ENCODE results near the gene EEF1AKMT3.
"Not testable (repeated sequence)": the region's sequence is repeated elsewhere in the genome, so short reads cannot be mapped to it uniquely, and the experiment has no call there.

Gene EEF1AKMT3

DNA sequence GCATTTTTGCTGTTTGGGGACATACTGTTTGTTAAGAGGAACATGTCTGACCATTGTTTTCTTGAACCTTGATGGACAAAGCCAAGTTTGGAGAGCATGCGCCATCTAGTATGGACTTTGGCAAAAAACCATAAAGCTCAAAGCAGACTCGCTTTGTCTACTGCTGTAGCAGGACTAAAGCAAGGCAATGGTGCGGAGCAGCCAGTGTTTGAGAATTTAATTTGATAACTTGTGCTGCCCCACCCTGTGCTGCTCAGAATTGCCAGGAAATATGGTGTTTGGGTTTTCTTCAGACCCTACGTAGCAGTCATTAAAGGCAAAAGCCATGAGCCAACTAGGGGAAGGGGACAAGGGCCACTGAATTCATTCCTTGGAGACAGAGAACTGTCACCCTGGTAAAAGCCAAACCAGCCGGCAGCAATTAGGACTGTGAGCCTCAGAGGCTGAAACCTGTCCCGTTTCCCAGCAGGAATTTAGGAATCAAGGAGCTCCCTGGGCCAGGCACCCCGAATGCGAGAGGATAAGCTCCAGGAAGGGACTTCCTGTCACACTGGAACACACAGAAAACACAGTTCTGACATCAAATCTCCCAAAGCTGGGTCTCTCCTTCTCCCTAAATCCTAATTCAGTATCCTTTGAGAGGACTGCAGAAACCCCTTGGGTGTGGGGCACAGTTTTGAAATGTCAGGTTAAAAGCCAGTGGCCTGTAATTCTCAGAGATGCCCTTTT is 45.0 kb downstream of the EEF1AKMT3 start:
- no peak for DNase-seq (ENCODE audit: low read depth, low spot score)

DNA sequence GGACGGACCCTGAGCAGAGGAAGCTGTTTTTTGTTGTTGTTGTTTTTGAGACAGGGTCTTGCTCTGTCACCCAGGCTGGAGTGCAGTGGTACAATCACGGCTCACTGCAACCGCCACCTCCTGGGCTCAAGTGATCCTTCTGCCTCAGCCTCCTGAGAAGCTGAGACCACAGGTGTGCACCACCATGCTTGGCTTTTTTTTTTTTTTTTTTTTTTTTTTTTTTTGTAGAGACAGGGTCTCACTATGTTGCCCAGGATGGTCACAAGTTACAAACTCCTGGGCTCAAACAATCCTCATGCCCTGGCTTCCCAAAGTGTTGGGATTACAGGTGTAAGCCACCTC is 45.5 kb downstream of the EEF1AKMT3 start:
- DNase-seq (ENCODE audit: low read depth, low spot score) = not testable (repeated sequence)

DNA sequence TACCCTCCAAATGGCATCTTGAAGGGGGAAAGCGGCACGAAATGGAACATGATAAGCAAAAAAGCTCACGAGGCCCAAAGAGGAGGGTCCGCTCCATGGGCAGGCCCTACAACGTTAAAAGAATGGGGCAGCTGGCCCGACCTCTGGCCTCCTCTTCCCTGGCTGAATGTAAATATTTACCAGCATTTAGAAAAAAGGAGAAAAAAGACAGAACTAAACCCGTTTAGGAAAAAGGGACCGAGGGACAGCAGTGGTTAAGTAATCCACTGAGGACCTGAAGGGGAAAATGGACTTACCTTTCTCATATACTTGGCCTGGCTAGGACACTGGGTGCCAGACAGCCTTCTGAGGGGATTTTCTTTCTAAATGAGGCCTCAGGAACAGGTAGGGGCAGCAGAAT is 47.7 kb downstream of the EEF1AKMT3 start:
- not testable (repeated sequence) for DNase-seq (ENCODE audit: low read depth, low spot score)

DNA sequence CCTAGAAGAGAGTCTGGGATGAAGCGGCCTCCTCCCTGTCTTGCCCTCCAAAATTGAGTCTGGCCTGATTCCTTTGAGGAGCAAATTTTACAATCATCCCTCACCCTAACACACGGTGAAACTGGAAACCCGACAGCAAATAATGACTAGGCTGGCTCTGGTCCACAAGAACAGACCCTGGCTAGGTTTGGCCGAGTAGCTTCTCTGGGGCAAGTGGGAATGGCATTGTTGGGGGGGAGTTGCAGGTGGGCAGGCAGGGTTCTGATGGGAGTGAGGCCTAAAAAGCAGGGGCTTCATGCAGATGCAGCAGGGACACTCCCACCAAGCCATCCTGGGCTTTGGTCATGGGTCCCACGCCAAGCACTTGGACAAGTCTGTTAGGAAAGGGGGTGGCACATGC is 48.6 kb downstream of the EEF1AKMT3 start:
- DNase-seq (ENCODE audit: low read depth, low spot score) = not testable (repeated sequence)

DNA sequence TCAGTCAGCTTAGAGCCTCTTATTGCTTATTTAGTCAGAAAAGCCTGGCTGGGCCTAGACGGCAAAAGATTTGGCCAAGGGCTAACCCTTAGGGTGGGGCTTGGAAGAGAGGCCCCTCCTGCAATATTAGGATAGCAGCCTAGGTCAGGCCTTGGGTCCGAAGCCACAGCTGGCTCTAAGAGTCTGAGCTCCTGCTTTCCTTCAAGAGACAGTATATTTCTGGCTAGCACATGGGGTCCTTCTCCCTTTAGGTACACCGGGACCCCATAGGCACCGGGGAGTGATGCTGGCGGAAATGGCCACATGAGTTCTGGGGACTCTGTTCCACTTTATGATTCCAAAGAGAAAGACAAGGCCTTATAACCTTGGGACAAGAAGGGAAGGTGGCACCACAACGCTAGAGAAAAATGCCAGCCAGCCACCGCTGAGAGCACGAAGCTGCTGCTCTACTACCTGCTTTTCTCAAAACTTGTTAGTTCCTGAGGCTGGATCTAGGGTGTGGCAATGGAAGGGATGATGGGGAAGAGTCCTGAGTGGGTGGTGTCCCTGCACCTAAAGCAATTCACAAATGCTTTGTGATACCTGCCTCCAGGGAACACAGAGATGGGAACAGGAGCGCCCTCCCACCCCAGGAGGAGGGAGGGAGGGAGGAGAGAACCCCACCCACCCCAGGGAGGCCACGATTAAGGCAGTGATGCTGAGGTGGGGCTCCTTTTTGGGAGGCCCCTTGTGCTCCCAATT is 49.2 kb downstream of the EEF1AKMT3 start:
- DNase-seq (ENCODE audit: low read depth, low spot score) = no peak

DNA sequence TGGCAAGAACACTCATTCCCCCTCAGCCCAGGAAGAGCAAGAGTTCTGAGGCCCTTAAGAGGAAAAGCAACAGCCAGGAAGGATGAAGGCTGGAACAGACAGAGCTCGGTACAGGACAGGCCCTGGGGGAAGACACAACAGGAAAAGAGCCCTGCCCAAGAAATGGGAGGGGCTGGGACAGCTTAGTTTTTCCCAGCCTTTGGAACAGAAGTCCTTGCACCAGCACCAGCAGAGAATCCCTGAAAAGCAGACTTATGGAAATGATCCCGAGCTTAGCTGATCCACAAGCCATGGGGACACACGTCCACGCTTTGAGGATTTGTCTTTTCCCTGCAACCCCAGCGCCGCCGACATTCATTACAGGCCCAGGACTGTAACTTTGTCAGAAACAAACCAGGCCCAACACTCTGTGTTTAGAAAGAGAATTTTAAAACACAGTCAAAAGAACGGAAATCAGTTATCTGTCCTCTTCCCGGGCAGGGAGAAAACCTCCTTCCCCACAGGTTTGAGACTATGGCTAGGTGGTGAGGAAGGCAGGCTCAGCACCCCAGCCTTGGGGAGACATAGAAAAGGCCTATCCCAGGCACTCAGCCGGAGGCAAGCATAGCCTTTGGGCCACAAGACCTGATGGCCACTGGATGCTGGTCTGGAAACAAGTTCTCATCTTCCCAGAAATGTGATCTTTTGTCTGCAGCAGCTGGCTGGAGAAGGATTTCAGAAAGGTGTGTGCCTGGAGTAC is 50.1 kb downstream of the EEF1AKMT3 start:
- no peak for DNase-seq (ENCODE audit: low read depth, low spot score)

DNA sequence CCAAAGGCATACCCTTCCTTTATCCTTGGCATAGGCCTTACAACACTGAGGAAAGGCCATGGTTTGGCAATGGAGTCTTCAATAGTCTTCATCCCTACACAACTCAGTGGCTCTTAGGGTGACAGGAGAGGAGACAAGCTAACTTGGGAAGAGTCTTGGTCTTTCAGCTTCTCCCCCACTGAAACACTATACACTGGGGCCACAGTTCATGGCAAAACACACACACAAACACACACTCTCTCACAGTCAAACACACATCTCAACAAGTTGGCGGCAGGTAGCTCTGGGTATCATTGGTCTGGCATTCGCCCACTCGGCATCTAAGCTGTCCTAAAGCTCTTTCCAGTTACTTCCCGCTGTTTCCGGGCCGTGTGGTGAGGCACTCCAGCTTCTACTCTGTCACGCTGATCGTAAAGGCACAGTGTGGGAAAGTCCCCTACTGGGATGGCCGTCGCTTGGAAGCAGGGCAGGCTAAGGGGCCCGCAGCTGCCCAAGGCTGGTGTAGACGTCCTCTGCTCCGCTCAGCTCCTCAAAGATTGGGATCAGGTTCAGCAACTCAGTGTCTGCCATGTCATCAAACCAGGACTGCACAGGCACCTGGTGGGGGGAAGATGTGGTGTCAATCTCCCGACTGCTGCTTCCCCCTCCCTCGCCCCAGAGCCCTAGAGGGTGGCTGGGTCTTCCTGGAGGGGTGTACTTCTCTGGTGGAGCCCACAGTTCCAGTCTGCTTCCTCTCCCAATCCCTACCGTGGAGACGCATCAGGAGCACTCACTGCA is 50.9 kb downstream of the EEF1AKMT3 start:
- no peak for DNase-seq (ENCODE audit: low read depth, low spot score)

DNA sequence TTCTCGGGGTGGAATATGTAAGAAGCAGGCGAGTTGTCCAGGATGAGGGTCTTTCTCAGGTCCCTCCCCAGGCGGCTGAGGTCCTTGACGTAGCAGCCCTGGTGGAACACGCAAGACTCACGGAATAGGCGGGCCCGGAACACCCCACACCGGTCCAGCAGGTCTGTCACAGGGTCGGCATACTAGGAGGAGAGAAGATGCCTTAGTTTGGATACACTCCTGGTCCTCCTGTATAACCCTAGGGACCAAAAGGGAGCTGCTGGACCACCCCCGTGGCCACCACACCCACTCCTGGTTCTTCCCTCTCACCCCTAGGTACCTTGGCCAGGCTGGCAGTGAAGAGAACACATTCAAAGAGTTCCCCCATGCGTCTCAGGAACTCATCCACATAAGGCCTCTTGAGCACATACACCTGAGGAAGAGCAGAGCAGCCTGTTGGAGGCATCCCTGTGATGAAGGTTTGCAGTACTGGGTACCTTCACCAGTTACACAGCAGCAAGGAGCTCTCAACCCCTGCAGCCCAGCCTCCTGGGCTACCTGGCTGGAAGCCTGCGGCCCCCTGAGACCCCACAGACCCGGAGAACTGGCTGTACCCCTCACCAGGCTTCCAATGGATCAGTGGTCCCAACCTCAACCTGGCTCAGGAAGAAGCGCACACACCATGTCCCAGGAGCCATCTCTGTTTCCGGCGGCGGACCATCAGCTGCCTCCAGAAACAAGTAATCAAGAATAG is 51.7 kb downstream of the EEF1AKMT3 start:
- no peak for DNase-seq (ENCODE audit: low read depth, low spot score)

DNA sequence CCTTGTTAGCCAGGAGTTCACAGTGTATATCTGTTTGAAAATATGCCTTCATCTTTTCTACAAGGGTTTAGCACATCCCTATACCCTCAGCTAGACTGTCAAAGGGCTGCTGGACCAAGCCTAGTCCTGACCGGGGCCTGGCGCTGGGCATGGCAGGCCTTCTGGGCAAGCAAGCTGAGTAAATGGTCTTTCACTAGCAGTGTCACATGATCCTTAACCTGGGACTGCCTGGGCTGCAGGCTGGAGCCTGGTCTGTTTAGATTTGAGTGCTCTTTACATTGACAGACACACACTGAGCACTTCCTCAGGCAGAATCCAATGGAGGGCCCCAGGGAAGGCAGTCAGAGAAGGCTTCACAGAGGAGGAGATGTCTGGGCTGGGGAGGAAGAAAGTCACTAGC is 53.0 kb downstream of the EEF1AKMT3 start:
- no peak for DNase-seq (ENCODE audit: low read depth, low spot score)

DNA sequence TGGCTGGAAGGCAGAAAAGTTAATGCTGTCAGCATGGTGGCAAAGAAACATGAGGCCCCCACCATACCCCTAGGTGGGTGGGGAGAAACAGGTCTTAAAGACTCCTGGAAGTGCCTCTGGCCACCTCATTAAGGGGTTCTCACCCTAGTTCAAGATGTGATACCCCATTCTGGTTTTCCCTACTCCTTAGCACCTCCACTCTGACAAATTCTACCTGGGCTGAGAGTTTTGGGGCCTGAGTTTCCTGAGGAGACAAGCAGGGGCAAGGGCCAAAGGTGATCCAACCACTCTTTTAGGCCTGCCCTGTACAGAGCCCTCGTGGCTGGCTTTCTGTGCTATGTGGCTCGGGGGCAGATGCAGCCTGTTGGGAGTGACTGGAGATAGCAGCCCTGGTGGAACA is 54.0 kb downstream of the EEF1AKMT3 start:
- DNase-seq (ENCODE audit: low read depth, low spot score) = no peak

DNA sequence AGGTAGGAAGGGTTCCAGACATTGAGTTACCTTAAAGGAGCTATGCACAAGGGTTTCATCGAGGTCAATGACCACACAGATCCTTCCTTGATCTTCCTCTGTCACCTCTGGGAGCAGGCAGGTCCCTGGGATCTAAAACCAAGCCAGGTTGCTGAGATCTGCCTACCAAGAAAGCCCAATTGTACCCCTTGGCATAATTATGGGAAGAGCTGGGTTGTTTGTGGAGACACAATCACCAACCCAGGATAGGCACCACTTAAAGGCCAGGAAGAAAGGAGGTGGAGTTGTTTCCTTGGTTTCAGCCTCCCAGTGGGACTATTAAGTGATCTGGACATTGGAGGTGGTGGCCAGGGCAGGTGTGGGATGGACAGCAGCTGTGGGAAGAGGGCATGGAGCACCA is 54.6 kb downstream of the EEF1AKMT3 start:
- no peak for DNase-seq (ENCODE audit: low read depth, low spot score)

DNA sequence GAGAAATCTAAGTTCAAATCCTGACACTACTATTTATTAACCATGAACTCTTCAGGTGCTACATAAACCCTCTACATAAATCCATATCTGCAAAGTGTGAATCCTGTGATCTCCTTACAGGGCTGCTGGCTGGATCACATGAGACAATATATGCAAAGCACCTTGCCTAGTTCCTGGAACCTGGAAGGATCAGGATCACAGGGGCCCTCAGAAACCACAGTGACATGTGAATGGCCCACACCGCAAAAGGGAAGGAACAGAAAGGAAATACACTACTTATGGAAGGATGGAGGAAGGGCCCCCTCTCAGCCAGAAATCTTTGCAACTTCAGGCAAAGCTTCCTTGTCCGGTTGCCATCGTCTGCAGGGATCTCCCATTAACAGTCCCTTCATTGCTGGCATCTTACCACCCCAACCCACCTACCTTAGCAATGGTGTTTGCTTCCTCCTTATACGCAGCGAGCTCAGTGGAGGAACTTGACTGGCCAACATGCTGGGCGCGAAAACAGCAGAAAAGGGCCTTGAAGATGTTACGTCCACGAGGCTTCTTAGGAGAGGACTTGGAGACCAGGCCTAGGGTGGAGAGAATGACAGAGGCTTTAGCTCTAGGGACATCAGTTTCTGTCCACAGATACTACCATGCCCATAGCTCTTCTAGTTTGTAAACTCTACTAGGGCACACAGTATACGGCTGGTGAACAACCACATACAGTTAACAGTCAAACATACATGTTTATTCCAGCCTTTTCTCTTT is 56.8 kb downstream of the EEF1AKMT3 start:
- DNase-seq (ENCODE audit: low read depth, low spot score) = no peak

DNA sequence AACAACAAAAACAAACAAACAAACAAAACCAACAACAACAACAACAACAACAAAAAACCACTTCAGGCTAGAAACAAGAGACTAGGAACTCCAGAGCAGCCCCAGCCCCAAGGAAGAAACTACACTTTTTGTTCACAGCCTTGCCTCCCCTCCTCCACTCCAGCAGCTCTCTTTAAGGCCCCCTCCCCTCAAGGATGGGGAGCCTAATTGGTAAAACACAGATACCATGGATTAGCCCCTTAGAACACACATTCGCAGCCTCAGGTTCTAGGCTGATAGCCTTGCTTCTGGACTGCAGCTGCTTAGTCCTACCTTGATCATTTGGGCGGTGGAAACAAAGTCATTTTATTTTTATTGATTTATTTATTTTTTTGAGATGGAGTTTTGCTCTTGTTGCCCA is 58.0 kb downstream of the EEF1AKMT3 start:
- DNase-seq (ENCODE audit: low read depth, low spot score) = no peak

Measured in smooth muscle cell of the brain vasculature (primary cell).